Measurements from ENCODE around the gene CTIF.

DNA sequence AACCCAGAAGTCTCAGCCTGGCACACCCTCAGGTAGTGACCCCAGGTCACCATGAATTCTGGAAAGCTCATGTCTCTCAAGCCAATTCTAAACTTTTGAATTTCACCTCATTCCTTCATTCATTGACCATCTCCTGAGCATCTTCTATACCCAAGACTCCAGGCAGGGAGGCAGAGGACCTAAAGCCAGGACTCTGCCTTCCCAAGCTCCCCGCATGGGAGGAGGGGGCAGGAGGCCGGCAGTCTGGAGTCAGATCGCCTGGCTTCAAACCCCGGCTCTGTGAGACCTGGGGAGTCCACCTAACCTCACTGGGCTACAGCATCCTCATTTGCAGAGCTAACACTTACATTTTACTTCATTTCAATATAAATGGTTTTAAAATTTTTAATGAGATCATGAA lies 352.9 kb downstream of the CTIF start:
- TF ChIP-seq EZH2 (IDR thresholded peaks at IDR 0.05; ENCODE audit: borderline replicate concordance, insufficient read depth, low read length, poor library complexity, severe bottlenecking) (no peak), CTCF (IDR thresholded peaks at IDR 0.05; ENCODE audit: poor library complexity, severe bottlenecking) (no peak), MXI1 (conservative IDR thresholded peaks at IDR 0.05; ENCODE audit: poor library complexity, severe bottlenecking) (no peak), POLR2AphosphoS5 (IDR thresholded peaks at IDR 0.05) (no peak), RAD21 (conservative IDR thresholded peaks at IDR 0.05) (no peak), EP300 (conservative IDR thresholded peaks at IDR 0.05; ENCODE audit: poor library complexity, severe bottlenecking) (no peak)
- TF ChIP-seq, protein P1, sequence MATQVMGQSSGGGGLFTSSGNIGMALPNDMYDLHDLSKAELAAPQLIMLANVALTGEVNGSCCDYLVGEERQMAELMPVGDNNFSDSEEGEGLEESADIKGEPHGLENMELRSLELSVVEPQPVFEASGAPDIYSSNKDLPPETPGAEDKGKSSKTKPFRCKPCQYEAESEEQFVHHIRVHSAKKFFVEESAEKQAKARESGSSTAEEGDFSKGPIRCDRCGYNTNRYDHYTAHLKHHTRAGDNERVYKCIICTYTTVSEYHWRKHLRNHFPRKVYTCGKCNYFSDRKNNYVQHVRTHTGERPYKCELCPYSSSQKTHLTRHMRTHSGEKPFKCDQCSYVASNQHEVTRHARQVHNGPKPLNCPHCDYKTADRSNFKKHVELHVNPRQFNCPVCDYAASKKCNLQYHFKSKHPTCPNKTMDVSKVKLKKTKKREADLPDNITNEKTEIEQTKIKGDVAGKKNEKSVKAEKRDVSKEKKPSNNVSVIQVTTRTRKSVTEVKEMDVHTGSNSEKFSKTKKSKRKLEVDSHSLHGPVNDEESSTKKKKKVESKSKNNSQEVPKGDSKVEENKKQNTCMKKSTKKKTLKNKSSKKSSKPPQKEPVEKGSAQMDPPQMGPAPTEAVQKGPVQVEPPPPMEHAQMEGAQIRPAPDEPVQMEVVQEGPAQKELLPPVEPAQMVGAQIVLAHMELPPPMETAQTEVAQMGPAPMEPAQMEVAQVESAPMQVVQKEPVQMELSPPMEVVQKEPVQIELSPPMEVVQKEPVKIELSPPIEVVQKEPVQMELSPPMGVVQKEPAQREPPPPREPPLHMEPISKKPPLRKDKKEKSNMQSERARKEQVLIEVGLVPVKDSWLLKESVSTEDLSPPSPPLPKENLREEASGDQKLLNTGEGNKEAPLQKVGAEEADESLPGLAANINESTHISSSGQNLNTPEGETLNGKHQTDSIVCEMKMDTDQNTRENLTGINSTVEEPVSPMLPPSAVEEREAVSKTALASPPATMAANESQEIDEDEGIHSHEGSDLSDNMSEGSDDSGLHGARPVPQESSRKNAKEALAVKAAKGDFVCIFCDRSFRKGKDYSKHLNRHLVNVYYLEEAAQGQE (IDR thresholded peaks at IDR 0.05; ENCODE audit: borderline replicate concordance), result no peak

All from neural cell (in vitro differentiated cells).